Astrocyte (in vitro differentiated cells and primary cell): ENCODE data around the gene PIERCE2.
"Not testable (repeated sequence)": the region's sequence is repeated elsewhere in the genome, so short reads cannot be mapped to it uniquely, and the experiment has no call there.

Experiments used
- EZH2 ChIP-seq: IDR thresholded peaks from 2 replicates; pipeline ENCODE4 v1.6.1; 2012; ENCODE audit warnings: mild to moderate bottlenecking, low read length, inconsistent platforms; ENCODE audit not compliant: insufficient read depth
- TF ChIP-seq, protein P1 (sequence below): IDR thresholded peaks from 2 replicates; pipeline ENCODE4 v1.5.1; 2011; ENCODE audit warnings: low read depth, mild to moderate bottlenecking, inconsistent platforms, low read length, moderate library complexity; ENCODE audit not compliant: insufficient read depth

DNA sequence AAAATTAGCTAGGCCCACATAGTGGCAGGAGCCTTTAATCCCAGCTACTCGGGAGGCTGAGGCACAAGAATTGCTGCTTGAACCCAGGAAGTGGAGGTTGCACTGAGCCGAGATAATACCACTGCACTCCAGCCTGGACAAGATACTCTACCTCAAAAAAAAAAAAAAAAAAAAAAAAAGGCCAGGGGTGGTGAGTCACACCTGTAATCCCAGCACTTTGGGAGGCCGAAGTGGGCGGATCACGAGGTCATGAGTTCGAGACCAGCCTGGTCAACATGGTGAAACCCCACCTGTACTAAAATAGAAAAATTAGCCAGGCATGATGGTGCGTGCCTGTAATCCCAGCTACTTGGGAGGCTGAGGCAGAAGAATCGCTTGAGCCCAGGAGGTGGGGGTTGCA is 8.2 kb upstream of the PIERCE2 start:
- not testable (repeated sequence) for TF ChIP-seq EZH2
- TF ChIP-seq, protein P1, sequence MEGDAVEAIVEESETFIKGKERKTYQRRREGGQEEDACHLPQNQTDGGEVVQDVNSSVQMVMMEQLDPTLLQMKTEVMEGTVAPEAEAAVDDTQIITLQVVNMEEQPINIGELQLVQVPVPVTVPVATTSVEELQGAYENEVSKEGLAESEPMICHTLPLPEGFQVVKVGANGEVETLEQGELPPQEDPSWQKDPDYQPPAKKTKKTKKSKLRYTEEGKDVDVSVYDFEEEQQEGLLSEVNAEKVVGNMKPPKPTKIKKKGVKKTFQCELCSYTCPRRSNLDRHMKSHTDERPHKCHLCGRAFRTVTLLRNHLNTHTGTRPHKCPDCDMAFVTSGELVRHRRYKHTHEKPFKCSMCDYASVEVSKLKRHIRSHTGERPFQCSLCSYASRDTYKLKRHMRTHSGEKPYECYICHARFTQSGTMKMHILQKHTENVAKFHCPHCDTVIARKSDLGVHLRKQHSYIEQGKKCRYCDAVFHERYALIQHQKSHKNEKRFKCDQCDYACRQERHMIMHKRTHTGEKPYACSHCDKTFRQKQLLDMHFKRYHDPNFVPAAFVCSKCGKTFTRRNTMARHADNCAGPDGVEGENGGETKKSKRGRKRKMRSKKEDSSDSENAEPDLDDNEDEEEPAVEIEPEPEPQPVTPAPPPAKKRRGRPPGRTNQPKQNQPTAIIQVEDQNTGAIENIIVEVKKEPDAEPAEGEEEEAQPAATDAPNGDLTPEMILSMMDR: not testable (repeated sequence)
